GM23338 (cell line): ENCODE measurements around the gene MOCOS. TPM values are rescaled to one million over a fixed set of nuclear protein-coding genes. Genes with fewer than 3 reads are reported as not detected.

ENCODE experiments used
- ATAC-seq: fragments of 200-7000 bp; cut with Tn5 transposase; 3 replicates; pipeline ENCODE4 v1.9.1; 2020
- DNase-seq: peaks from one replicate; pipeline ENCODE4 v3.0.0-alpha.2; 2015; ENCODE audit warnings: low spot score
- H2AFZ ChIP-seq: fragments of 200-600 bp; sonication (generic); 2 replicates; pipeline ENCODE4 v1.8.0; 2016; ENCODE audit warnings: antibody characterized with exemption, mild to moderate bottlenecking, moderate library complexity
- H3F3A ChIP-seq: fragments of 200-600 bp; sonication (generic); replicated peaks from 2 replicates; pipeline ENCODE4 v1.8.0; 2017; ENCODE audit warnings: antibody characterized with exemption, mixed run types, low read depth
- H3K27ac ChIP-seq: fragments of 200-600 bp; sonication (generic); 2 replicates; pipeline ENCODE4 v1.6.1; 2016; ENCODE audit warnings: low read depth
- H3K27me3 ChIP-seq: fragments of 200-600 bp; sonication (generic); 2 replicates; pipeline ENCODE4 v1.8.0; 2016; ENCODE audit warnings: mild to moderate bottlenecking, mixed run types, moderate library complexity; ENCODE audit not compliant: insufficient read depth
- H3K36me3 ChIP-seq: fragments of 200-600 bp; sonication (generic); 2 replicates; pipeline ENCODE4 v1.8.0; 2016; ENCODE audit warnings: mild to moderate bottlenecking; ENCODE audit not compliant: insufficient read depth
- H3K4me1 ChIP-seq: fragments of 200-600 bp; sonication (generic); 2 replicates; pipeline ENCODE4 v1.8.0; 2016; ENCODE audit warnings: mild to moderate bottlenecking, moderate library complexity; ENCODE audit not compliant: insufficient read depth
- H3K4me2 ChIP-seq: fragments of 200-600 bp; sonication (generic); 2 replicates; pipeline ENCODE4 v1.7.1; 2017; ENCODE audit warnings: mixed run types
- H3K4me3 ChIP-seq: fragments of 200-600 bp; sonication (generic); 2 replicates; pipeline ENCODE4 v1.6.1; 2016; ENCODE audit warnings: mixed run types
- H3K79me2 ChIP-seq: fragments of 200-600 bp; sonication (generic); replicated peaks from 2 replicates; pipeline ENCODE4 v1.8.0; 2017; ENCODE audit warnings: mild to moderate bottlenecking; ENCODE audit not compliant: insufficient read depth
- H3K9me2 ChIP-seq: fragments of 200-600 bp; sonication (generic); 2 replicates; pipeline ENCODE4 v1.8.0; 2017; ENCODE audit not compliant: insufficient read depth
- H4K20me1 ChIP-seq: fragments of 200-600 bp; sonication (generic); replicated peaks from 2 replicates; pipeline ENCODE4 v1.8.0; 2017; ENCODE audit warnings: mild to moderate bottlenecking; ENCODE audit not compliant: insufficient read depth
- H3K27ac Mint-ChIP-seq: 2 replicates; pipeline ENCODE4 v1.8.0; 2020; ENCODE audit warnings: inconsistent platforms, mild to moderate bottlenecking, moderate library complexity, mixed read lengths
- H3K27me3 Mint-ChIP-seq: 3 replicates; pipeline ENCODE4 v1.8.0; 2022; ENCODE audit warnings: low read depth, mild to moderate bottlenecking, moderate library complexity, mixed read lengths, inconsistent platforms; ENCODE audit not compliant: insufficient read depth, poor library complexity
- H3K36me3 Mint-ChIP-seq: 3 replicates; pipeline ENCODE4 v1.8.0; 2021; ENCODE audit warnings: low read depth, mild to moderate bottlenecking, inconsistent platforms, moderate library complexity, mixed read lengths
- H3K4me1 Mint-ChIP-seq: 3 replicates; pipeline ENCODE4 v1.8.0; 2020; ENCODE audit warnings: mild to moderate bottlenecking, inconsistent platforms, mixed read lengths
- H3K4me3 Mint-ChIP-seq: 3 replicates; pipeline ENCODE4 v1.8.0; 2021; ENCODE audit warnings: moderate library complexity, mild to moderate bottlenecking, inconsistent platforms, mixed read lengths
- H3K9me3 Mint-ChIP-seq: 3 replicates; pipeline ENCODE4 v1.8.0; 2020; ENCODE audit warnings: moderate library complexity, mild to moderate bottlenecking, inconsistent platforms, mixed read lengths
- ETS1 ChIP-seq: IDR thresholded peaks from 2 replicates; pipeline ENCODE4 v1.6.1; 2016; ENCODE audit warnings: antibody characterized with exemption
- EZH2 ChIP-seq: fragments of 200-600 bp; sonication (generic); IDR thresholded peaks from one replicate; pipeline ENCODE4 v1.8.0; 2017; ENCODE audit warnings: antibody characterized with exemption, mild to moderate bottlenecking, low read depth; ENCODE audit not compliant: unreplicated experiment
- EZH2phosphoT487 ChIP-seq: fragments of 200-600 bp; sonication (generic); IDR thresholded peaks from one replicate; pipeline ENCODE4 v1.8.1; 2018; ENCODE audit warnings: antibody characterized with exemption; ENCODE audit not compliant: unreplicated experiment
- JUNB ChIP-seq: IDR thresholded peaks from one replicate; pipeline ENCODE4 v1.6.1; 2016; ENCODE audit warnings: antibody characterized with exemption; ENCODE audit not compliant: unreplicated experiment
- NANOG ChIP-seq: IDR thresholded peaks from 2 replicates; pipeline ENCODE4 v1.6.1; 2016; ENCODE audit warnings: antibody characterized with exemption, borderline replicate concordance
- REST ChIP-seq: IDR thresholded peaks from one replicate; pipeline ENCODE4 v1.6.1; 2018; ENCODE audit warnings: antibody characterized with exemption; ENCODE audit not compliant: unreplicated experiment
- STAT1 ChIP-seq: IDR thresholded peaks from one replicate; pipeline ENCODE4 v1.6.1; 2016; ENCODE audit warnings: antibody characterized with exemption; ENCODE audit not compliant: unreplicated experiment
- ZNF114 ChIP-seq: fragments of 250-450 bp; sonication (Bioruptor Pico); IDR thresholded peaks from 2 replicates; pipeline ENCODE4 v1.5.0; 2020; ENCODE audit warnings: mild to moderate bottlenecking, moderate library complexity
- polyA plus RNA-seq: library from polyadenylated mRNA; unstranded; fragments of >200 nt; fragmentation: Nextera tagmentation; extraction: Ambion mirVana; gene quantifications from 2 replicates; pipeline ENCODE4 v1.2.1, GENCODE V29; 2016
- total RNA-seq: library from RNA; depleted of rRNA; stranded (reverse); fragments of >200 nt; shearing (Covaris generic); gene quantifications from 2 replicates; pipeline ENCODE4 v1.2.3, GENCODE V29; 2014
- TF ChIP-seq, protein P1 (sequence below): fragments of 250-450 bp; sonication (Bioruptor Pico); IDR thresholded peaks from 2 replicates; pipeline ENCODE4 v1.5.0; 2020; ENCODE audit warnings: mild to moderate bottlenecking, moderate library complexity

Gene MOCOS
- total and polyA plus RNA-seq, 2 experiments from 2014 or later = 3.9 to 7.2 TPM

DNA sequence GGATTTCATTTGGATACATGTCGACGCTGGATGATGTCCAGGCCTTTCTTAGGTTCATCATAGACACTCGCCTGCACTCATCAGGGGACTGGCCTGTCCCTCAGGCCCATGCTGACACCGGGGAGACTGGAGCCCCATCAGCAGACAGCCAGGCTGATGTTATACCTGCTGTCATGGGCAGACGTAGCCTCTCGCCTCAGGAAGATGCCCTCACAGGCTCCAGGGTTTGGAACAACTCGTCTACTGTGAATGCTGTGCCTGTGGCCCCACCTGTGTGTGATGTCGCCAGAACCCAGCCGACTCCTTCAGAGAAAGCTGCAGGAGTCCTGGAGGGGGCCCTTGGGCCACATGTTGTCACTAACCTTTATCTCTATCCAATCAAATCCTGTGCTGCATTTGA, 28.3 kb downstream of the MOCOS start (continued):
- TF ChIP-seq REST (no peak), ETS1 (no peak), JUNB (no peak)

DNA sequence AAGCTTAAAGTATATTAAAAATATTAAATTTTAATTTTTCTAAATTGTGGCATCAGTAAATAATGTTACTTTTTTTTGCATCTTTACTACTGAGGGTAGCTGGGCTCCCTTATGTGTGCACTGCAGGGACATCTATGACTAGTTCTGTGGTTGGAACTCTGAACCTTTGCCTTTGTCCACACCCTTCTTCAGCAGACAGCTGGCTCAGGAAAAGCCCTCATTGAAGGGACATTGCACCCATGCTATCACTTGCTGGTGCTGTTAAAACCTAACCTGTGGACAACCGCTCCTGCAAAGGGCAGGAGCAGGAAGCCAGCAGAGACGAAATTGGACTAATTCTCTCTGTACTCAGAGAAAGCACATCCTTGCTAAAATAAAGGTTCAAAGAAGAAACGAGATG, 30.1 kb downstream of the MOCOS start:
- Histone ChIP-seq H3F3A (no peaks in the 10 kb centered on the region), H3K27ac (no peak overlapping the region), H3K4me2 (no peak overlapping the region), H4K20me1 (no peaks in the 10 kb centered on the region; the same call in 1 of the 2 replicates), H3K36me3 (no peaks in the 10 kb centered on the region), H2AFZ (no peak overlapping the region), H3K4me3 (no peak overlapping the region), H3K27me3 (no peaks in the 10 kb centered on the region), H3K79me2 (no peaks in the 10 kb centered on the region), H3K9me2 (no peaks in the 10 kb centered on the region), H3K4me1 (no peaks in the 10 kb centered on the region)
- DNase-seq (no peak), ATAC-seq (no peak)
- Mint-ChIP-seq H3K27me3 (no peaks in the 10 kb centered on the region), H3K4me3 (no peak overlapping the region), H3K27ac (no peak overlapping the region), H3K4me1 (no peaks in the 10 kb centered on the region; the same call in 2 of the 3 replicates), H3K9me3 (no peaks in the 10 kb centered on the region), H3K36me3 (peaks cover 13% of the 10 kb centered on the region; the same call in 2 of the 3 replicates)
- no peak for TF ChIP-seq JUNB
- TF ChIP-seq NANOG = no peak
- no peak for TF ChIP-seq EZH2phosphoT487
- TF ChIP-seq ETS1 = no peak
- no peak for TF ChIP-seq ZNF114
- TF ChIP-seq, protein P1, sequence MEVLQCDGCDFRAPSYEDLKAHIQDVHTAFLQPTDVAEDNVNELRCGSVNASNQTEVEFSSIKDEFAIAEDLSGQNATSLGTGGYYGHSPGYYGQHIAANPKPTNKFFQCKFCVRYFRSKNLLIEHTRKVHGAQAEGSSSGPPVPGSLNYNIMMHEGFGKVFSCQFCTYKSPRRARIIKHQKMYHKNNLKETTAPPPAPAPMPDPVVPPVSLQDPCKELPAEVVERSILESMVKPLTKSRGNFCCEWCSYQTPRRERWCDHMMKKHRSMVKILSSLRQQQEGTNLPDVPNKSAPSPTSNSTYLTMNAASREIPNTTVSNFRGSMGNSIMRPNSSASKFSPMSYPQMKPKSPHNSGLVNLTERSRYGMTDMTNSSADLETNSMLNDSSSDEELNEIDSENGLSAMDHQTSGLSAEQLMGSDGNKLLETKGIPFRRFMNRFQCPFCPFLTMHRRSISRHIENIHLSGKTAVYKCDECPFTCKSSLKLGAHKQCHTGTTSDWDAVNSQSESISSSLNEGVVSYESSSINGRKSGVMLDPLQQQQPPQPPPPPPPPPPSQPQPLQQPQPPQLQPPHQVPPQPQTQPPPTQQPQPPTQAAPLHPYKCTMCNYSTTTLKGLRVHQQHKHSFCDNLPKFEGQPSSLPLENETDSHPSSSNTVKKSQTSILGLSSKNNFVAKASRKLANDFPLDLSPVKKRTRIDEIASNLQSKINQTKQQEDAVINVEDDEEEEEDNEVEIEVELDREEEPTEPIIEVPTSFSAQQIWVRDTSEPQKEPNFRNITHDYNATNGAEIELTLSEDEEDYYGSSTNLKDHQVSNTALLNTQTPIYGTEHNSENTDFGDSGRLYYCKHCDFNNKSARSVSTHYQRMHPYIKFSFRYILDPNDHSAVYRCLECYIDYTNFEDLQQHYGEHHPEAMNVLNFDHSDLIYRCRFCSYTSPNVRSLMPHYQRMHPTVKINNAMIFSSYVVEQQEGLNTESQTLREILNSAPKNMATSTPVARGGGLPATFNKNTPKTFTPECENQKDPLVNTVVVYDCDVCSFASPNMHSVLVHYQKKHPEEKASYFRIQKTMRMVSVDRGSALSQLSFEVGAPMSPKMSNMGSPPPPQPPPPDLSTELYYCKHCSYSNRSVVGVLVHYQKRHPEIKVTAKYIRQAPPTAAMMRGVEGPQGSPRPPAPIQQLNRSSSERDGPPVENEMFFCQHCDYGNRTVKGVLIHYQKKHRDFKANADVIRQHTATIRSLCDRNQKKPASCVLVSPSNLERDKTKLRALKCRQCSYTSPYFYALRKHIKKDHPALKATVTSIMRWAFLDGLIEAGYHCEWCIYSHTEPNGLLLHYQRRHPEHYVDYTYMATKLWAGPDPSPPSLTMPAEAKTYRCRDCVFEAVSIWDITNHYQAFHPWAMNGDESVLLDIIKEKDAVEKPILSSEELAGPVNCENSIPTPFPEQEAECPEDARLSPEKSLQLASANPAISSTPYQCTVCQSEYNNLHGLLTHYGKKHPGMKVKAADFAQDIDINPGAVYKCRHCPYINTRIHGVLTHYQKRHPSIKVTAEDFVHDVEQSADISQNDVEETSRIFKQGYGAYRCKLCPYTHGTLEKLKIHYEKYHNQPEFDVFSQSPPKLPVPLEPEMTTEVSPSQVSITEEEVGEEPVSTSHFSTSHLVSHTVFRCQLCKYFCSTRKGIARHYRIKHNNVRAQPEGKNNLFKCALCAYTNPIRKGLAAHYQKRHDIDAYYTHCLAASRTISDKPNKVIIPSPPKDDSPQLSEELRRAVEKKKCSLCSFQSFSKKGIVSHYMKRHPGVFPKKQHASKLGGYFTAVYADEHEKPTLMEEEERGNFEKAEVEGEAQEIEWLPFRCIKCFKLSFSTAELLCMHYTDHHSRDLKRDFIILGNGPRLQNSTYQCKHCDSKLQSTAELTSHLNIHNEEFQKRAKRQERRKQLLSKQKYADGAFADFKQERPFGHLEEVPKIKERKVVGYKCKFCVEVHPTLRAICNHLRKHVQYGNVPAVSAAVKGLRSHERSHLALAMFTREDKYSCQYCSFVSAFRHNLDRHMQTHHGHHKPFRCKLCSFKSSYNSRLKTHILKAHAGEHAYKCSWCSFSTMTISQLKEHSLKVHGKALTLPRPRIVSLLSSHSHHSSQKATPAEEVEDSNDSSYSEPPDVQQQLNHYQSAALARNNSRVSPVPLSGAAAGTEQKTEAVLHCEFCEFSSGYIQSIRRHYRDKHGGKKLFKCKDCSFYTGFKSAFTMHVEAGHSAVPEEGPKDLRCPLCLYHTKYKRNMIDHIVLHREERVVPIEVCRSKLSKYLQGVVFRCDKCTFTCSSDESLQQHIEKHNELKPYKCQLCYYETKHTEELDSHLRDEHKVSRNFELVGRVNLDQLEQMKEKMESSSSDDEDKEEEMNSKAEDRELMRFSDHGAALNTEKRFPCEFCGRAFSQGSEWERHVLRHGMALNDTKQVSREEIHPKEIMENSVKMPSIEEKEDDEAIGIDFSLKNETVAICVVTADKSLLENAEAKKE (CRISPR knock-in tag) = no peak
- no peak for TF ChIP-seq EZH2
- no peak for TF ChIP-seq STAT1
- TF ChIP-seq REST = no peak
